Measurements from ENCODE around the gene CAMSAP3.
A peak's percentile ranks its signal among the peaks of the same experiment; 100 is the strongest.

DNA sequence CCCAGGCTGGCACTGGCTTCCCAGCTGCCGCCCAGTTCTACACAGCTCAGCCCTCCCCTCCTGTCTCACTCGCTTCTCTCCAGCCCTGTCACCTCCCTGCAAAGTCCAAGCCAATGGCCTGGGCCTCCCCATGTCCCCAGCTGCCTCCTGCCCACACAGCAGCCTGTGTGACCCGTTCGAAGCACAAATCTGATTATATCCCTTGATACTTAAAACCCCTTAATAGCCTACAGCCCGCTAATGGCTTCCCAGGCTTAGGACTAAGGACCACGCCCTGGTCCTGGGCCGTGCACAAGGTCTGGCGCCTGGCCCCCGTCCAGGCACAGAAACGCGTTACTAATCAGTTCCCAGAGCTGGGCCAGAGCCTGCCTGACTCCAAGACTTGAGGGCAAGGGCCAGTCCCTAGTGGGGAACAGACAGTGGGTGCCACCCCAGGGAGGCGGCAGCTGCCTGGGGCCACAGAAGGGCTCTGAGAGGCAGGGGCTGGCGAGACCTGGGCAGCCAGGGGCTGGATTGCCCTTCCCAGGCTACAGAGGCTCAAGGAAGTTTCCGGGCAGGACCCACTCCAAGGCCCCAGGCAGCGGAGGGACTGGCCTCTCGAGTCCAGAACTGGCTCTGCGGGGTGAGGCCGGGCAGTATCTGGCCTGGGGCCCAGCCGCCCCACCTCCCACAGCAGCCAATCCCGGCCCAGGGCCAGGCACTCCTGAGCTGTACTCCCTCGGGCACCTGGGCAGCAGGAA lies 23.3 kb downstream of the CAMSAP3 start:
- TF ChIP-seq CTCF (IDR thresholded peaks at IDR 0.05) (peak in 2 of 7 experiments; percentile 13 to 14), POLR2A (IDR thresholded peaks at IDR 0.05) (peak; percentile 95)

Data from body of pancreas (tissue), 4 donors.